GM18907 (cell line): ENCODE data around the gene RTN1.

Experiments used
- ATAC-seq: cut with Tn5 transposase; IDR thresholded peaks from one replicate; pipeline ENCODE4 v1.9.1; 2021; ENCODE audit warnings: mild to moderate bottlenecking, moderate library complexity; ENCODE audit not compliant: unreplicated experiment

RTN1 gene

DNA sequence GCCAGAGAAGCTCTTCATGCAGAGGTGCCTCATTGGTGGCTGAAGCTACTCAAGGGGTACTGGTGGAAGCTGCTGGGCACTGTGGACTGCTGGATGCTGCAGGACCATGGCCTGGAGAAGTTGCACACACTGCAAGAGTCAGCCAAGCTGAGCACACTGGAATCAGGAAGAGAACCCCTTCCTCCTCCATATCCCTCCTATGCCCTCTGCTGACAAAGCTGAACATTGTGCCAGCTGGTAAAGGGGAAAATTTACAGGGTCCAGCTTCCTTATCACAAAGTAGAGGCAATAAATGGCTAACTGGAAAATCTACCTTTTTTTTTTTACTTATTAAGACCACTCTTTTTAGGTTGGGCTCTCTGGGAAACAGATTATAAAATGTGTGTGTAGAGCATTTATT lies 300.5 kb downstream of the RTN1 start:
- ATAC-seq = no peak

DNA sequence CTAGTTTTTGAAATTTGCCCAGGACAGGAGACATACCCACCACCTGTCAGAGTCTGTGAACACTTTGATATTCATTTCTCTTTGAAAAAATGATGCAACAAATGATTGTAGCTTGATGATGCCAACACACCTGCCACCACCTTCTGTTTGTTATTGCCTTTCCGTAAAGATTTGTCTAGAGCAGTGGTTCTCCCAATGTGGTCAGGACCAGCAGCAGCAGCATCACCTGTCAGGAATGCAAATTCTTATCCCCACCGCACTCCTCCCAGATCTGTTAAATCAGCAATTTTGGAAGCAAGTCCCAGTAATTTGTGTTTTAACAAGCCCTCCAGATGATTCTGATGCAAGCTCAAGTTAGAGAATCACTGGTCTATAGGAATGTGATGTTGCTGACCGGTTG lies 303.9 kb downstream of the RTN1 start:
- ATAC-seq = no peak

DNA sequence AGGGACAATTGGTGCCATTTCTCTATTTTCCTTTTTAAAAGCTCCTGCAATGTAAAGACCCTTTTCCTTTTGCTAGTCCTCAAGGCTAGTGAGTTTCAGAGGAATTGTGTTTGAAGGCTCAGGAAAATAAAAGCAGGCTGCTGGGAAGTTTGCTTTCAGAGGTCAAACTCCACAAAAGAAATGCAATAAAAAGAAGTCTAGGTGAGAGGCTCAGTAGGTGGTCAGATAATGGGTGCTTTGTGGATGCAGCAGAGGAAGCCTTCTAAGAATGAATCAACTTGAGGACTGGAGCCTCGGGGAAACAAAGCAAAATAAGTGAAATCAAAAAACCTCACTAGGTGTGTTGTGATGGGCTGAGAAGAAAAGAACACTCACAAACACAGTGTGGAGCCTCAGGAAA lies 304.3 kb downstream of the RTN1 start:
- no peak for ATAC-seq

DNA sequence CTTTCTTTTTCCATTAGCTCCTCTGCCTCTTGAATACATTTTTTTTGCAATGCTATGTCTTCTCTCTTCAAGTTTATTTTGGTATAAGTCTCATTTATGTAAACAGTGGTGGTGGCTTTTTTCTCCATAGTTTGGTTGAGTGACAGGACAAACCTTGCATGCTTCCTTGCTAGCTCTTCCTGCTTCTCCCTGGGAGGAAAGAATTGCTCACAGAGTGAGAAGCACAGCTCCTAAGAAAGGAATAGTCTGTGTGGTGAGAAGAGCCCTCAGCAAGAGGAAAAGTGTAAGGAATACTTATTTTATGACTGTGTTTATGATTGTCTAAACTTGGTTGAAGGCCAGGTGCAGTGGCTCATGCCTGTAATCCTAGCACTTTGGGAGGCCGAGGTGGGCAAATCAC lies 305.5 kb downstream of the RTN1 start:
- no peak for ATAC-seq

DNA sequence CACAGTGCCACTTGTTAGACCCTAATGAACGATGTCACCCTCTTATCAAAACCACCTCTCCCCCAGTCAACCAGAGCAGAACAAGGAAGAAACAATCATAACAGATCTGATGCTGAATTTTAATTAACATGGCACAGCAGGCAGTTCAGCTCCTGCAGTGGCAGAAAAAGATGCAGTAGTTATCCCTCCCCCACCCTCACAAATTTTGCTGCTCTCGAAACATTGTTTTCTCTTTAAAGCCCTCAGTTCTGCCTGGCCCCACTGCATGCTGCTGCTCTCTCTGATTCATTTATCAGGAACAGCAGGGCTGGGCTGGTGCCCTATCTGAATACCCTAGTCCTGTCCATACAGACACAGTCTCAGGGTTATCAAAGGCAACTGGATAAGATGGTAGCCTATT lies 306.2 kb downstream of the RTN1 start:
- no peak for ATAC-seq

GRCh38 chr14:59547310-59547709 lies 323.3 kb downstream of the RTN1 start:
- ATAC-seq = no peak
